Hematopoietic multipotent progenitor cell (in vitro differentiated cells): ENCODE results near the gene OPN1MW2. TPM values are rescaled to one million over a fixed set of nuclear protein-coding genes. Genes with fewer than 3 reads are reported as not detected.
"Not testable (repeated sequence)": the region's sequence is repeated elsewhere in the genome, so short reads cannot be mapped to it uniquely, and the experiment has no call there.

Source experiments
- DNase-seq, 3 donors: peaks; one replicate each; pipeline ENCODE4 v3.0.0-alpha.2; 2011 to 2015; ENCODE audit warnings: low read depth in 2 of 3, low spot score in 2 of 3
- total RNA-seq: library from RNA; depleted of rRNA; stranded (reverse); fragments of >200 nt; gene quantifications from one replicate; pipeline ENCODE4 v1.2.3, GENCODE V29; 2012

Gene OPN1MW2
- total RNA-seq, result not detected

DNA sequence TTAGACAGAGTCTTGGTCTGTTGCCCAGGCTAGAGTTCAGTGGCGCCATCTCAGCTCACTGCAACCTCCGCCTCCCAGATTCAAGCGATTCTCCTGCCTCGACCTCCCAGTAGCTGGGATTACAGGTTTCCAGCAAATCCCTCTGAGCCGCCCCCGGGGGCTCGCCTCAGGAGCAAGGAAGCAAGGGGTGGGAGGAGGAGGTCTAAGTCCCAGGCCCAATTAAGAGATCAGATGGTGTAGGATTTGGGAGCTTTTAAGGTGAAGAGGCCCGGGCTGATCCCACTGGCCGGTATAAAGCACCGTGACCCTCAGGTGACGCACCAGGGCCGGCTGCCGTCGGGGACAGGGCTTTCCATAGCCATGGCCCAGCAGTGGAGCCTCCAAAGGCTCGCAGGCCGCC is at the start of gene OPN1MW2:
Gene OPN1MW2 (plus strand): TSS at position 301 of the 400 bp plus-strand sequence. CDS start 60 bp downstream, at position 361.
- DNase-seq, result not testable (repeated sequence)

GRCh38 chrX:154172535-154172943 is 47.0 kb upstream of the OPN1MW2 start:
- DNase-seq, result not testable (repeated sequence)

GRCh38 chrX:154174356-154174755 is 45.2 kb upstream of the OPN1MW2 start:
- not testable (repeated sequence) for DNase-seq

DNA sequence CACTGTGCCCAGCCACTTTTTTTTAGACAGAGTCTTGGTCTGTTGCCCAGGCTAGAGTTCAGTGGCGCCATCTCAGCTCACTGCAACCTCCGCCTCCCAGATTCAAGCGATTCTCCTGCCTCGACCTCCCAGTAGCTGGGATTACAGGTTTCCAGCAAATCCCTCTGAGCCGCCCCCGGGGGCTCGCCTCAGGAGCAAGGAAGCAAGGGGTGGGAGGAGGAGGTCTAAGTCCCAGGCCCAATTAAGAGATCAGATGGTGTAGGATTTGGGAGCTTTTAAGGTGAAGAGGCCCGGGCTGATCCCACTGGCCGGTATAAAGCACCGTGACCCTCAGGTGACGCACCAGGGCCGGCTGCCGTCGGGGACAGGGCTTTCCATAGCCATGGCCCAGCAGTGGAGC is 37.3 kb upstream of the OPN1MW2 start, which contains the start of gene OPN1MW:
Gene OPN1MW (plus strand): TSS at position 301 of the 400 bp plus-strand sequence. CDS start 82 bp downstream, at position 383.
- DNase-seq, result not testable (repeated sequence)

DNA sequence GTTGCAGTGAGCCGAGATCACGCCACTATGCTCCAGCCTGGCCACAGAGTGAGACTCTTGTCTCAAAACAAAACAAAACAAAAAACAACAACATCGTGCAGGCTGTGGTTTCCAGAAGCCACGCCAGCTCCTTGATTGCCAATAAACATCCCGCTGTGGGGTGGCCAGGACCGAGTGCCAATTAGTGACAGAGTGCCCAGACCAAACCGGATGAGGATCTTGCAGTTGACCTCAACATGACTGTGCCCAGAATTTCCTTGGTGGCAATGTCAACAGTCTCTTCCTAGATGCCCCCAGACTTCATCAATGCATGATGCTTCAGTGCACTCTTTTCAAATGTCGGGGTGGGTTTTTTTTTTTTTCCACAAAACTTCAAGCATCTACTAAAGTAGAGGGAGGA is 35.8 kb upstream of the OPN1MW2 start:
- not testable (repeated sequence) for DNase-seq

GRCh38 chrX:154192846-154193245 is 26.7 kb upstream of the OPN1MW2 start:
- DNase-seq, result not testable (repeated sequence)

- DNase-seq, result not testable (repeated sequence)
Measured at GRCh38 chrX:154194316-154194715, 25.2 kb upstream of the OPN1MW2 start.

- not testable (repeated sequence) for DNase-seq
Measured at GRCh38 chrX:154196466-154196865, 23.1 kb upstream of the OPN1MW2 start.

GRCh38 chrX:154209670-154210418 is 9.7 kb upstream of the OPN1MW2 start:
- DNase-seq, result not testable (repeated sequence)

DNA sequence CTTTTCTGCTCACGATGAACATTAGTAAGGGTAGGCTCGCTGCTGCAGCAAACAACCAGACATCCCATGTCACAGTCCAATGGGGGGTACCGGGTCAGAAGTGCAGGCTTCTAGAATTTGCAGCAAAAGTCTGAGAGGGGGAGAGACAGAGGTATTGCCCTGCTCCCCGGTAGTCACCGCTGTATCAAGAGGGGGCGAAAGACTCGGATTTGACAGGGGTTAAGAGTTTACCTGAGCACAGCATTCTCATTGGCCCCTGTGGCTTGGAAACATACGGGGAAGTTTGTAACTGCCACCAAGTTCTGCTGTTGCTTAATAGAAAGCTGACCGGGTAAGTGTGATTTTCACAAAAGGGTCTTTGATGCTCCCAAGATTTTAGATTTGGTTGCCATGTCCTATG is 8.5 kb upstream of the OPN1MW2 start:
- DNase-seq, result not testable (repeated sequence)

DNA sequence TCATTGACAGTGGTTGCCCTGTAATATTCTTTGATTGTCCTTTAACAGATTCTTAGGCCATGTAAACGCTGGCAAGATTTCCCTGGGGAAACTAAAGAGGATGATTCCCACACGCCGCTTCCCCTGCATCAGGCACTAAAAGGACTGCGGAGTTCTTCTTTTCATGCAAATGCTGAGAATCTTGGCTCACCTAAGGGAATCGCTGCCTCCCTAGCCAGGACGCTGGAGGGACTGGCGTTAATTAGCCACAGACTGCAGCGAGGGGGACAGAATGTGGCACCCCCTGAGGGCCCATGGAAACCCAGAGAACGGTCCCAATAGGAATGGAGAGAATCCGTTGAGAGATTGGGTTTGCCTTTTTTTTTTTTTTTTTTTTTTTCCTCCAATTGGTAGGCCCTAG is 8.1 kb upstream of the OPN1MW2 start:
- not testable (repeated sequence) for DNase-seq

DNA sequence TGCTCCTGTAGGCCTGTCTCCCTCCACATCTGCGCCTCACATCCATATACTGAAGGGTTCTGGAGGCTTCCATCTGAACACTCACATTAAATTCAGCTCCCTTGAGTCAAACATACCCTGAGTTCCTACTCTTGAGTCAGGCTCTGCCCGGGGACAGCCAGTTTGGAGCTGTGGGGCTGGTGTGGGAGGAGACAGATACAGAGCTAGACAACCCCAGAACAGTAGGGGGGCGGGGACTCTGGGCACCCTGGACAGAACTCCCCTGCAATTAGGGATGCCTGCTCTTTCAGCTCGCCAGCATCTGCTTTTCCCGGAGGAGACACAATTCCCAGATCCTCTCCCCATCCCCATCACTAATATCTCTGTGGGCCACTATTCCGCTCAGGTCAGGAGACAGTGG is 5.7 kb downstream of the OPN1MW2 start:
- DNase-seq, result not testable (repeated sequence)

GRCh38 chrX:154226706-154227105 is 7.2 kb downstream of the OPN1MW2 start:
- not testable (repeated sequence) for DNase-seq

GRCh38 chrX:154231443-154231842 is 11.9 kb downstream of the OPN1MW2 start:
- DNase-seq, result not testable (repeated sequence)

GRCh38 chrX:154233620-154234019 is 14.1 kb downstream of the OPN1MW2 start:
- not testable (repeated sequence) for DNase-seq

- not testable (repeated sequence) for DNase-seq
Measured at GRCh38 chrX:154238939-154239559, 19.5 kb downstream of the OPN1MW2 start.

DNA sequence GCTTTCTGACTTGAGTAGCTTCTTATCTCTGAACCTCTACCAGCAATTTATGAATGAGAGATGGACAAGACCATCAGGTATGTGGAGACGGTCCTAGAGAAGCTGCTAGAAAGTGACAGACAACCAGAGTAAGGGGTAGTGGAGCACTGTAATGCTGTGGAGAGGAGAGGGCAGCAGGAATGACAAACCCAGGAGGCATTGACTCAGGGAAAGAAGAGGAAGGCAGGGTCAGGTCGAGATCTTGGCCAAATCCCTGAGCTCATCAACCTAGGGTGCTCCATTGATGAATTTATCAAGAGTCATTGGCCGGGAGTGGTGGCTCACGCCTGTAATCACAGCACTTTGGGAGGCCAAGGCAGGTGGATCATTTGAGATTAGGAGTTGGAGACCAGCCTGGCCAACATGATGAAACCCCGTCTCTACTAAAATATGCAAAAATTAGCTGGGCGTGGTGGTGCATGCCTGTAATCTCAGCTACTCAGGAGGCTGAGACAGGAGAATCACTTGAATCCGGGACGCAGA is 20.5 kb downstream of the OPN1MW2 start:
- DNase-seq, result not testable (repeated sequence)

DNA sequence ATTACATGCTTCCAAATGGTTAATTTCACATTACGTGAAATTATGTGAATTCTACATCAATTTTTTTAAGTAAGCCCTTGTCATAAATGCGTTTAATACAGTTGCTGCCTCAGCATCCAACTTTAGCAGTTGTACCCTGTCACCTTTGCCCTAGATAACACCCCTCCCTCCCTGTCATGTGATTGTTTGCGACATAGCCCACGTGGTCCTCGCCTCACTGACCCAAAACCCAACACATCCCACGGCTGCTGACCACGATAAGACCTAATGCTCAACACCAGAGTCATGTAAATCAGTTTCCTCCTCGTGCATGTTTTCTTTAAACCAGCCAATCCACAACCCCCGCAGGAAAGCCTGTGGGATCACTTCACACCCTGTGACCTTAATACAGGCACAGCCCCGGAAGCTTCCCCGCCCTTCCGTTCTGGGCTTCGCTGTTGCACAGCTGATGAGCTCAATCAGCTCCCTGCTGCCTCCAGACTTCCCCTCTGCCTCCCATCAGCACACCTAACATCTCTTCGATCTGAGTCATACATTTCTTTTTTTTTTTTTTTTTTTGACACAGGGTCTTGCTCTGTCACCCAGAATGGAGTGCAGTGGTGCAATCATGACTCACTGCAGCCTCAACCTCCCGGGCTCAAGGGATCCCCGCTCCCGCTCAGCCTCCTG is 28.0 kb downstream of the OPN1MW2 start:
- DNase-seq, result not testable (repeated sequence)

GRCh38 chrX:154248076-154248475 is 28.5 kb downstream of the OPN1MW2 start:
- DNase-seq, result not testable (repeated sequence)

DNA sequence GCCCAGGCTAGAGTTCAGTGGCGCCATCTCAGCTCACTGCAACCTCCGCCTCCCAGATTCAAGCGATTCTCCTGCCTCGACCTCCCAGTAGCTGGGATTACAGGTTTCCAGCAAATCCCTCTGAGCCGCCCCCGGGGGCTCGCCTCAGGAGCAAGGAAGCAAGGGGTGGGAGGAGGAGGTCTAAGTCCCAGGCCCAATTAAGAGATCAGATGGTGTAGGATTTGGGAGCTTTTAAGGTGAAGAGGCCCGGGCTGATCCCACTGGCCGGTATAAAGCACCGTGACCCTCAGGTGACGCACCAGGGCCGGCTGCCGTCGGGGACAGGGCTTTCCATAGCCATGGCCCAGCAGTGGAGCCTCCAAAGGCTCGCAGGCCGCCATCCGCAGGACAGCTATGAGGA is 37.7 kb downstream of the OPN1MW2 start, which contains the start of gene OPN1MW3:
Gene OPN1MW3 (plus strand): TSS at position 301 of the 400 bp plus-strand sequence. CDS start 38 bp downstream, at position 339.
- DNase-seq, result not testable (repeated sequence)

- DNase-seq, result not testable (repeated sequence)
Measured at GRCh38 chrX:154258711-154259110, 39.2 kb downstream of the OPN1MW2 start.
